ENCODE measurements around the gene AEBP2. TPM values are rescaled to one million over a fixed set of nuclear protein-coding genes. Genes with fewer than 3 reads are reported as not detected.

The AEBP2 gene
- total RNA-seq, 1 donor from 2014 or later: 35.2 TPM

GRCh38 chr12:19561411-19561961 is 122.2 kb downstream of the AEBP2 start:
- peaks cover 2% of the 10 kb centered on the region for H3K36me3 Mint-ChIP-seq (ENCODE audit: low read depth)
- TF ChIP-seq CTCF (conservative IDR thresholded peaks at IDR 0.05): no peak
- DNase-seq (ENCODE audit: low read depth, low spot score): no peak
- H3K9me3 Mint-ChIP-seq: peaks cover 2% of the 10 kb centered on the region
- H3K27ac Mint-ChIP-seq (ENCODE audit: unreplicated experiment): no peak overlapping the region
- no peaks in the 10 kb centered on the region for H3K4me1 Mint-ChIP-seq
- no peak overlapping the region for H3K4me3 Mint-ChIP-seq
- H3K27me3 Mint-ChIP-seq (ENCODE audit: low read depth): no peaks in the 10 kb centered on the region
